Natural killer cell (primary cell): ENCODE results near the gene RRAS. TPM values are rescaled to one million over a fixed set of nuclear protein-coding genes. Genes with fewer than 3 reads are reported as not detected.

ENCODE experiments used
- ATAC-seq, 3 donors: fragments of 150-1000 bp in 2 of 3; fragments of 200-7000 bp in 1 of 3; cut with Tn5 transposase; 1 replicate in 1 of 3; 2 replicates in 2 of 3; pipeline ENCODE4 v1.10.0; 2021; ENCODE audit warnings: mild to moderate bottlenecking in 2 of 3, moderate library complexity in 2 of 3
- DNase-seq, 2 donors: peaks; one replicate each; pipeline versions ENCODE4 v3.0.0 to v3.0.0-alpha.2; 2013 to 2021; ENCODE audit warnings: mixed read lengths in 1 of 2
- H3K27ac ChIP-seq: one replicate; pipeline ENCODE4 v1.5.1; 2013; ENCODE audit warnings: mild to moderate bottlenecking, low read length
- H3K27me3 ChIP-seq: one replicate; pipeline ENCODE4 v1.6.1; 2013; ENCODE audit warnings: low read length; ENCODE audit not compliant: control insufficient read depth, insufficient read depth
- H3K36me3 ChIP-seq: one replicate; pipeline ENCODE4 v1.6.1; 2013; ENCODE audit warnings: low read length; ENCODE audit not compliant: control insufficient read depth, insufficient read depth
- H3K4me1 ChIP-seq: one replicate; pipeline ENCODE4 v1.6.1; 2013; ENCODE audit warnings: low read length; ENCODE audit not compliant: control insufficient read depth, insufficient read depth
- H3K4me3 ChIP-seq: one replicate; pipeline ENCODE4 v1.5.1; 2013; ENCODE audit warnings: low read length
- H3K9me3 ChIP-seq: one replicate; pipeline ENCODE4 v1.6.1; 2013; ENCODE audit warnings: low read length; ENCODE audit not compliant: control insufficient read depth, insufficient read depth
- H3K27ac Mint-ChIP-seq, 2 donors: one replicate each; pipeline ENCODE4 v1.8.0; 2022; ENCODE audit warnings: mild to moderate bottlenecking in 2 of 2, mixed read lengths in 2 of 2, moderate library complexity in 1 of 2
- H3K27me3 Mint-ChIP-seq, 2 donors: one replicate each; pipeline ENCODE4 v1.8.0; 2022; ENCODE audit warnings: low read depth in 2 of 2, mixed read lengths in 2 of 2
- H3K36me3 Mint-ChIP-seq: one replicate; pipeline ENCODE4 v1.8.0; 2022; ENCODE audit warnings: mixed read lengths
- H3K4me1 Mint-ChIP-seq, 2 donors: one replicate each; pipeline ENCODE4 v1.8.0; 2022; ENCODE audit warnings: mixed read lengths in 2 of 2
- H3K4me3 Mint-ChIP-seq: one replicate; pipeline ENCODE4 v1.8.0; 2022; ENCODE audit warnings: mild to moderate bottlenecking, moderate library complexity, mixed read lengths
- H3K9me3 Mint-ChIP-seq, 2 donors: one replicate each; pipeline ENCODE4 v1.8.0; 2022; ENCODE audit warnings: mixed read lengths in 2 of 2
- WGBS: methylation state at CpG from one replicate; pipeline ENCODE4 v1.1.7; 2013; ENCODE audit warnings: missing lambda C conversion rate; ENCODE audit not compliant: insufficient coverage; 5-methylcytosine and 5-hydroxymethylcytosine counted together
- intact Hi-C: fragments of 100-400 bp; cut with micrococcal nuclease; formaldehyde crosslinking; loops from one replicate; pipeline ENCODE4 v1.14.2; 2022
- total RNA-seq, 4 donors: library from RNA; stranded (reverse); fragments of 120-200 nt in 1 of 4; gene quantifications; one replicate each; pipeline versions ENCODE4 v1.2.3 to v1.2.4, GENCODE V29; 2013 to 2022
- TF ChIP-seq, protein P1 (sequence below): fragments of 200-600 bp; IDR thresholded peaks from one replicate; pipeline ENCODE4 v1.8.0; 2022; ENCODE audit warnings: antibody characterized with exemption

The RRAS gene
- total RNA-seq, 3 donors from 2014 or later (not counting 1 experiment from before 2014, with no cell fraction given), result 2.0 to 7.7 (median 5.9) TPM

DNA sequence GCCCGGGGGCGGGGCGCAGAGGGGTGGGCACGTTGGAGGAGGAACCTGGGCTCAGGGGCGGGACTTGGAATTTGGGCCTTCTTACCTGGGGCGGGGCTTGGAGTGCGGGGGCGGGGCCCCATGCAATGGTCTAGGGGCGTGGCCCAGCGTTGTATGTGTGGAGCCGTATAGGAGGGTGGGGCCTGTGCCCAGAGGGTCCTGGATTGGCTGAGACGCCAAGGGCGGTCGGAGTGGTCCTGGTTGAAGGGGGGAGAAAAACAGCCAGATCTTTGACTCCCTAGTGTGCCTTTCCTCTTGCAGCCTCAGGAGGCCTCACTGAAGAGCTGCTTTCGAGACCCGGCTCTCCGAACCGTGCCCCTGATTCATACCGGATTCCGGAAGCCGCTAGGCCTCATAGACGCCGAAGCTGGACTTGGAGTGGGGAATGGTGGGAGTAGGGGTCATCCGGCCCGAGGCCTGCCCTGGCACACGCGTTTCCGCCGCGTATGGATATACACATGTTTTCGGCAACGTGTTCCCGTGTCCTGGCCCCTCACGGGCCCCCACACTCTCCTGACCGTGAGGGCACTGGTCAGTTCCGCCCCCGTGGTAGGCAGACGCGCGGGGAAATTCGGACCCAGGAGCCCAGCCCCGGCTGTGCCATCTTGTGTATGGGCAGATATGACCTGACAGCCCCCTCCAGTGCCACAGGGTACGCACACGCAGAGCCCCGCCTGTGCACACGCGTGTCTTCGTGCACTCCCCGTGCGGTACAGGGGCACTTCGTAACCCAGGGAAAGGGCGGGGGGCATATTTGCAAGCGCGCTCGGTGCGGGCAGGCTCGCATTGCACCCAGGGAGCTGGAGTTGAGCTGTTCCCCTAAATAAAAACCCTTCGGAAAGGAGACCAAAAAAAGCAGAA is 49.6 kb downstream of the RRAS start:
- no peaks in the 10 kb centered on the region for H3K27me3 Mint-ChIP-seq

DNA sequence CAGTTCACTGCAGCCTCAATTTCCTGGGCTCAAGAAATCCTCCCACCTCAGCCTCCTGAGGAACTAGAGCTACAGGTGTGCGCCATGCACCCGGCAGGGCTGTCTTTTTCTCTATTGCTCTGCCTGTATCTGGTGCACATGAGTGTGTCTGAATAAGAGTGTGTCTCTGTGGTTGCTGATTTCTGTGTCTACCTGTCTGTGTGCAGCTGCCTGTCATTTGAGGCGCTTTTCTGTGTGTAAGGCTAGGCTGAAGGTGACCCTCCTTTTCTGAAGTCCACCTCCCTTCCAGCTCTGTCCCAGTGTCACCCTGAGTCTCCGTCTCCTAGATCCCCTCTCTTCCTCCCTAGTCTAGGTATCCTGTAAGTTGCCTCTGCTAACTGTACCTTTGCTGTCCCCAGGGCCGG is 50.4 kb downstream of the RRAS start:
- 59% methylated on average over 5 of the region's 5 CpGs for WGBS
- H3K4me3 Mint-ChIP-seq, result peak overlapping the region; percentile 90
- intact Hi-C loops, result no loop called here
- no peak for ATAC-seq
- no peaks in the 10 kb centered on the region for H3K36me3 Mint-ChIP-seq
- peak in 1 of 2 donors; percentile 62 for DNase-seq
- H3K27me3 Mint-ChIP-seq, result no peaks in the 10 kb centered on the region
- H3K36me3 ChIP-seq, result peaks cover 9% of the 10 kb centered on the region
- H3K4me3 ChIP-seq, result no peak overlapping the region
- H3K9me3 Mint-ChIP-seq, result no peaks in the 10 kb centered on the region
- H3K4me1 ChIP-seq, result peaks cover 29% of the 10 kb centered on the region
- peaks cover 31 to 37% of the 10 kb centered on the region in 2 donors for H3K4me1 Mint-ChIP-seq
- H3K27ac ChIP-seq, result peak overlapping the region; percentile 3
- peak overlapping the region; percentile 89 to 90 for H3K27ac Mint-ChIP-seq
- H3K9me3 ChIP-seq, result no peaks in the 10 kb centered on the region
- no peaks in the 10 kb centered on the region for H3K27me3 ChIP-seq
- TF ChIP-seq, protein P1, sequence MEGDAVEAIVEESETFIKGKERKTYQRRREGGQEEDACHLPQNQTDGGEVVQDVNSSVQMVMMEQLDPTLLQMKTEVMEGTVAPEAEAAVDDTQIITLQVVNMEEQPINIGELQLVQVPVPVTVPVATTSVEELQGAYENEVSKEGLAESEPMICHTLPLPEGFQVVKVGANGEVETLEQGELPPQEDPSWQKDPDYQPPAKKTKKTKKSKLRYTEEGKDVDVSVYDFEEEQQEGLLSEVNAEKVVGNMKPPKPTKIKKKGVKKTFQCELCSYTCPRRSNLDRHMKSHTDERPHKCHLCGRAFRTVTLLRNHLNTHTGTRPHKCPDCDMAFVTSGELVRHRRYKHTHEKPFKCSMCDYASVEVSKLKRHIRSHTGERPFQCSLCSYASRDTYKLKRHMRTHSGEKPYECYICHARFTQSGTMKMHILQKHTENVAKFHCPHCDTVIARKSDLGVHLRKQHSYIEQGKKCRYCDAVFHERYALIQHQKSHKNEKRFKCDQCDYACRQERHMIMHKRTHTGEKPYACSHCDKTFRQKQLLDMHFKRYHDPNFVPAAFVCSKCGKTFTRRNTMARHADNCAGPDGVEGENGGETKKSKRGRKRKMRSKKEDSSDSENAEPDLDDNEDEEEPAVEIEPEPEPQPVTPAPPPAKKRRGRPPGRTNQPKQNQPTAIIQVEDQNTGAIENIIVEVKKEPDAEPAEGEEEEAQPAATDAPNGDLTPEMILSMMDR, result no peak

More for the DNA sequence above, 49.6 kb downstream of the RRAS start:
- Histone ChIP-seq H3K27me3 (no peaks in the 10 kb centered on the region), H3K9me3 (no peaks in the 10 kb centered on the region), H3K4me3 (peak overlapping the region; percentile 88), H3K27ac (peak overlapping the region; percentile 52), H3K36me3 (peaks cover 14% of the 10 kb centered on the region), H3K4me1 (peaks cover 29% of the 10 kb centered on the region)
- H3K4me1 Mint-ChIP-seq, result peaks cover 32 to 41% of the 10 kb centered on the region in 2 donors
- ATAC-seq, result peak; percentile 74 to 91 (median 80)
- no peaks in the 10 kb centered on the region for H3K36me3 Mint-ChIP-seq
- WGBS, result under 1% methylated on average over 58 of the region's 58 CpGs
- intact Hi-C loops, result loop anchor here (2.0 kb wide), 1 partner anchor 88 kb away; no protein-coding TSS in a partner anchor
- peak; percentile 88 to 97 for DNase-seq
- peak overlapping the region; percentile 90 for H3K4me3 Mint-ChIP-seq
- TF ChIP-seq, protein P1, result no peak
- H3K27ac Mint-ChIP-seq, result peak overlapping the region; percentile 89 to 90
- no peaks in the 10 kb centered on the region for H3K9me3 Mint-ChIP-seq

DNA sequence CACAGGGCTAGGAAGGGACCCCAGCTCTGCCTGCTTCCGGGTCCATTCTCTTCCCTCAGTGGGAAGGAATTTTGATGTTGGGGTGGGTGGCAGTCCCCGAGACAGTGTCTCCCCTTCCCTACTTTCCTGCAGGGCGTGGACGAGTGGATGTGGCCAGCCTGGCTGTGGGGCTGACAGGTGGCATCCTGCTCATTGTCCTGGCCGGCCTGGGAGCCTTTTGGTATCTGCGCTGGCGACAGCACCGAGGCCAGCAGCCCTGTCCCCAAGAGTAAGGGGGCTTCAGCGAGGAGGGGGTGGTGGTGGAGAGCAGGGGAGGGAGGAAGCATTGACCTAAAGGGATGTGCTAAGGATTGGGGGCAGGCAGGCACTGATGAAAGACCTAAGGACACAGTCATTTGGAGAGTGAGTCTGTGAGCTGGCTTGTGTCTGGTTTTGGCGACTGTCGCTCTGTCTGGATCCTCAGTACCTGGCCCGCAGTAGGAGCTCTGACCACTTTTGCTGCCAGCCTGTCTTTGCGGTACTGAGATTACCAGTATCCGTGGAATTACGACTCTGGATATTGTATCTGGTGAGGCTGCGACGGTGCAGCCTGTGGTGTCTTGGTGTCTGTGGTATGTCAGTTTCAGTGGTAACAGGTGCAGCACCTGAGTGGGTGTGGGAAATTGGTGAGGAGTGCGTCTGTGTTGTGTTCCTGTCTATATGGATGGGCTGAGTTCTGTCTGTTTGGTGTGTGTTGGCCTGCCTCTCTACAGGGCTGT is 51.4 kb downstream of the RRAS start:
- intact Hi-C loops, result no loop called here
- TF ChIP-seq, protein P1, result no peak
- no peaks in the 10 kb centered on the region for H3K27me3 ChIP-seq
- Mint-ChIP-seq H3K4me3 (no peak overlapping the region), H3K36me3 (no peaks in the 10 kb centered on the region), H3K27me3 (no peaks in the 10 kb centered on the region), H3K27ac (peak overlapping the region; percentile 26 to 72), H3K9me3 (no peaks in the 10 kb centered on the region), H3K4me1 (peaks cover 22 to 27% of the 10 kb centered on the region in 2 donors)
- 84% methylated on average over 18 of the region's 18 CpGs for WGBS
- peak in 1 of 2 donors; percentile 70 for DNase-seq
- H3K4me1 ChIP-seq, result peaks cover 25% of the 10 kb centered on the region
- no peak overlapping the region for H3K4me3 ChIP-seq
- H3K9me3 ChIP-seq, result no peaks in the 10 kb centered on the region
- no peaks in the 10 kb centered on the region for H3K36me3 ChIP-seq
- no peak for ATAC-seq
- H3K27ac ChIP-seq, result no peak overlapping the region
